ENCODE measurements around the gene ORM2. TPM values are rescaled to one million over a fixed set of nuclear protein-coding genes. Genes with fewer than 3 reads are reported as not detected.
A peak's percentile ranks its signal among the peaks of the same experiment; 100 is the strongest.
"Not testable (repeated sequence)": the region's sequence is repeated elsewhere in the genome, so short reads cannot be mapped to it uniquely, and the experiment has no call there.

Gene ORM2
- total and polyA plus RNA-seq, 10 donors: 0.13 to 0.93 (median 0.38) TPM; not detected in 6

GRCh38 chr9:114318416-114318815 is 11.3 kb upstream of the ORM2 start:
- peaks cover 0 to 26% (median 0%) of the 10 kb centered on the region in 6 donors for H3K4me1 ChIP-seq
- peak overlapping the region in 1 of 8 donors; percentile 27 for H3K4me3 ChIP-seq
- TF ChIP-seq POLR2AphosphoS5 (IDR thresholded peaks at IDR 0.05) (no peak), POLR2A (IDR thresholded peaks at IDR 0.05) (no peak), CTCF (IDR thresholded peaks at IDR 0.05 in 8 of 11, conservative IDR thresholded peaks at IDR 0.05 in 3 of 11) (no peak)
- WGBS, 5 donors: 83 to 97% (median 90%) methylated on average over 8 of the region's 8 CpGs
- H3K36me3 ChIP-seq: no peaks in the 10 kb centered on the region
- DNase-seq: no peak
- peaks cover 0 to 25% (median 0%) of the 10 kb centered on the region in 7 donors for H3K27me3 ChIP-seq (replicated peaks in 1 of 7)
- H3K27ac ChIP-seq: peak overlapping the region in 4 of 8 donors; percentile 49 to 80 (median 74)
- peaks cover 0 to 3% (median 0%) of the 10 kb centered on the region in 8 donors for H3K9me3 ChIP-seq
- intact Hi-C loops (cut with DNase I; ENCODE audit: low total_unique reads): no loop called here

- Histone ChIP-seq H3K4me1 (peaks cover 0 to 26% (median 0%) of the 10 kb centered on the region in 6 donors), H3K27ac (no peak overlapping the region), H3K36me3 (no peaks in the 10 kb centered on the region), H3K9me3 (peaks cover 0 to 3% (median 0%) of the 10 kb centered on the region in 8 donors), H3K27me3 (replicated peaks in 1 of 7) (peaks cover 0 to 25% (median 0%) of the 10 kb centered on the region in 7 donors), H3K4me3 (no peak overlapping the region)
- TF ChIP-seq CTCF (IDR thresholded peaks at IDR 0.05 in 8 of 11, conservative IDR thresholded peaks at IDR 0.05 in 3 of 11): no peak
- no peak for TF ChIP-seq POLR2AphosphoS5 (IDR thresholded peaks at IDR 0.05)
- no peak for TF ChIP-seq POLR2A (IDR thresholded peaks at IDR 0.05)
- intact Hi-C loops (cut with DNase I; ENCODE audit: low total_unique reads): no loop called here
- 82 to 91% (median 90%) methylated on average over 3 of the region's 3 CpGs for WGBS, 5 donors
- peak; percentile 9 for DNase-seq
Measured at GRCh38 chr9:114319147-114319546, 10.5 kb upstream of the ORM2 start.

- H3K36me3 ChIP-seq; H3K27ac ChIP-seq; intact Hi-C loops (cut with DNase I; ENCODE audit: low total_unique reads); H3K4me3 ChIP-seq; H3K9me3 ChIP-seq: not testable (repeated sequence)
- peak; percentile 25 for DNase-seq
- Histone ChIP-seq H3K4me1 (peaks cover 0 to 24% (median 0%) of the 10 kb centered on the region in 6 donors), H3K27me3 (replicated peaks in 1 of 7) (peaks cover 0 to 25% (median 0%) of the 10 kb centered on the region in 7 donors)
- WGBS, 5 donors: 79 to 90% (median 87%) methylated on average over 7 of the region's 7 CpGs
Measured at GRCh38 chr9:114320710-114321109, 9.0 kb upstream of the ORM2 start.

GRCh38 chr9:114321759-114322158 is 7.9 kb upstream of the ORM2 start:
- no peaks in the 10 kb centered on the region for H3K36me3 ChIP-seq
- no peaks in the 10 kb centered on the region for H3K9me3 ChIP-seq
- peaks cover 0 to 25% (median 0%) of the 10 kb centered on the region in 7 donors for H3K27me3 ChIP-seq (replicated peaks in 1 of 7)
- intact Hi-C loops (cut with DNase I; ENCODE audit: low total_unique reads): no loop called here
- TF ChIP-seq POLR2AphosphoS5 (IDR thresholded peaks at IDR 0.05) (no peak), CTCF (IDR thresholded peaks at IDR 0.05 in 8 of 11, conservative IDR thresholded peaks at IDR 0.05 in 3 of 11) (no peak), POLR2A (IDR thresholded peaks at IDR 0.05) (no peak)
- no peak overlapping the region for H3K27ac ChIP-seq
- peaks cover 0 to 14% (median 0%) of the 10 kb centered on the region in 6 donors for H3K4me1 ChIP-seq
- WGBS, 5 donors: 71 to 82% (median 78%) methylated on average over 8 of the region's 8 CpGs
- H3K4me3 ChIP-seq: no peak overlapping the region
- DNase-seq: peak; percentile 12

GRCh38 chr9:114322160-114322818 is 7.4 kb upstream of the ORM2 start:
- H3K9me3 ChIP-seq; H3K36me3 ChIP-seq; H3K4me3 ChIP-seq; H3K4me1 ChIP-seq; H3K27ac ChIP-seq; intact Hi-C loops (cut with DNase I; ENCODE audit: low total_unique reads): not testable (repeated sequence)
- H3K27me3 ChIP-seq (replicated peaks in 1 of 7): peaks cover 0 to 25% (median 0%) of the 10 kb centered on the region in 7 donors
- DNase-seq: peak; percentile 41
- 60 to 81% (median 69%) methylated on average over 10 to 12 of the region's 12 CpGs for WGBS, 5 donors

- DNase-seq: peak; percentile 33
- H3K4me3 ChIP-seq; H3K27ac ChIP-seq; intact Hi-C loops (cut with DNase I; ENCODE audit: low total_unique reads); H3K36me3 ChIP-seq; H3K9me3 ChIP-seq; H3K4me1 ChIP-seq: not testable (repeated sequence)
- WGBS, 5 donors: 74 to 94% (median 80%) methylated on average over 1 to 3 of the region's 15 CpGs
- H3K27me3 ChIP-seq (replicated peaks in 1 of 7): peaks cover 0 to 25% (median 0%) of the 10 kb centered on the region in 7 donors
Measured at GRCh38 chr9:114322831-114323531, 6.7 kb upstream of the ORM2 start, which contains the start of gene ORM1. TSS of gene ORM1 (plus strand) at chr9:114323098. CDS start at chr9:114323134, 36 bp downstream.

- H3K27ac ChIP-seq; H3K4me1 ChIP-seq; H3K9me3 ChIP-seq; intact Hi-C loops (cut with DNase I; ENCODE audit: low total_unique reads); H3K36me3 ChIP-seq; H3K4me3 ChIP-seq: not testable (repeated sequence)
- 65 to 76% (median 72%) methylated on average over 6 of the region's 6 CpGs for WGBS, 5 donors
- H3K27me3 ChIP-seq (replicated peaks in 1 of 7): peaks cover 0 to 25% (median 0%) of the 10 kb centered on the region in 7 donors
- peak; percentile 17 for DNase-seq
Measured at GRCh38 chr9:114323849-114324248, 5.8 kb upstream of the ORM2 start.
